DND-41 (cell line): Measurements from ENCODE around the gene DNAH14.

Experiments used
- ATAC-seq: fragments of 200-7000 bp; cut with Tn5 transposase; 3 replicates; pipeline ENCODE4 v1.9.1; 2021; ENCODE audit warnings: low read depth; ENCODE audit not compliant: insufficient read depth
- DNase-seq: peaks from one replicate; pipeline ENCODE4 v3.0.0-alpha.2; 2020
- H2AFZ ChIP-seq: 2 replicates; pipeline ENCODE4 v1.6.0; 2012; ENCODE audit warnings: low read depth, low read length
- H3K27ac ChIP-seq: 2 replicates; pipeline ENCODE4 v1.5.1; 2012; ENCODE audit warnings: low read length, inconsistent platforms
- H3K27me3 ChIP-seq: fragments of 200-600 bp; sonication (generic); 2 replicates; pipeline ENCODE4 v1.6.0; 2012; ENCODE audit warnings: low read length, mild to moderate bottlenecking, inconsistent platforms; ENCODE audit not compliant: insufficient read depth, poor library complexity
- H3K36me3 ChIP-seq: 2 replicates; pipeline ENCODE4 v1.5.1; 2012; ENCODE audit warnings: low read length, inconsistent platforms; ENCODE audit not compliant: insufficient read depth
- H3K4me1 ChIP-seq: 2 replicates; pipeline ENCODE4 v1.5.1; 2012; ENCODE audit warnings: mild to moderate bottlenecking, low read length; ENCODE audit not compliant: insufficient read depth
- H3K4me2 ChIP-seq: 2 replicates; pipeline ENCODE4 v1.6.0; 2012; ENCODE audit warnings: mild to moderate bottlenecking, moderate library complexity, low read length, inconsistent platforms; ENCODE audit not compliant: insufficient read depth
- H3K4me3 ChIP-seq, 2 experiments: fragments of 200-600 bp in 1 of 2; shearing (Covaris generic) in 1 of 2; 2 replicates each; pipeline ENCODE4 v1.5.1; 2012 to 2016; ENCODE audit warnings: inconsistent platforms in 2 of 2, low read length in 2 of 2, mild to moderate bottlenecking in 2 of 2, low read depth in 1 of 2, moderate library complexity in 1 of 2
- H3K79me2 ChIP-seq: 2 replicates; pipeline ENCODE4 v1.6.0; 2012; ENCODE audit warnings: low read length, inconsistent platforms; ENCODE audit not compliant: insufficient read depth
- H3K9ac ChIP-seq: 2 replicates; pipeline ENCODE4 v1.6.0; 2012; ENCODE audit warnings: low read depth, mild to moderate bottlenecking, inconsistent platforms, low read length, moderate library complexity
- H3K9me3 ChIP-seq: 2 replicates; pipeline ENCODE4 v1.5.1; 2012; ENCODE audit warnings: low read length, moderate library complexity, mild to moderate bottlenecking, inconsistent platforms; ENCODE audit not compliant: insufficient read depth, severe bottlenecking
- H4K20me1 ChIP-seq: 2 replicates; pipeline ENCODE4 v1.6.0; 2012; ENCODE audit warnings: low read length; ENCODE audit not compliant: insufficient read depth
- CTCF ChIP-seq: IDR thresholded peaks from 2 replicates; pipeline ENCODE4 v1.5.1; 2012; ENCODE audit warnings: borderline replicate concordance, low read length, moderate library complexity, mild to moderate bottlenecking; ENCODE audit not compliant: poor library complexity, severe bottlenecking; ENCODE audit errors: extremely low read depth
- EZH2 ChIP-seq: IDR thresholded peaks from 3 replicates; pipeline ENCODE4 v1.6.1; 2012; ENCODE audit warnings: borderline replicate concordance, low read depth, mild to moderate bottlenecking, moderate library complexity, low read length, inconsistent platforms; ENCODE audit not compliant: severe bottlenecking

The DNAH14 gene

GRCh38 chr1:225114354-225114990, 185.0 kb downstream of the DNAH14 start:
- no peak for TF ChIP-seq CTCF
- no peak for TF ChIP-seq EZH2
- Histone ChIP-seq H4K20me1 (no peaks in the 10 kb centered on the region), H3K4me1 (no peaks in the 10 kb centered on the region), H3K79me2 (no peaks in the 10 kb centered on the region), H3K9me3 (no peaks in the 10 kb centered on the region), H2AFZ (no peak overlapping the region), H3K27me3 (no peaks in the 10 kb centered on the region), H3K4me2 (no peak overlapping the region), H3K36me3 (no peaks in the 10 kb centered on the region), H3K9ac (no peak overlapping the region), H3K27ac (no peak overlapping the region), H3K4me3 (no peak overlapping the region)
- DNase-seq = no peak
- no peak for ATAC-seq

GRCh38 chr1:225119307-225119706, 189.8 kb downstream of the DNAH14 start:
- no peak for ATAC-seq
- no peaks in the 10 kb centered on the region for H3K36me3 ChIP-seq
- H3K27me3 ChIP-seq = peaks cover 4% of the 10 kb centered on the region
- TF ChIP-seq CTCF = no peak
- TF ChIP-seq EZH2 = no peak
- H3K9ac ChIP-seq = no peak overlapping the region
- no peak overlapping the region for H3K4me2 ChIP-seq
- no peaks in the 10 kb centered on the region for H3K9me3 ChIP-seq
- H3K4me1 ChIP-seq = no peaks in the 10 kb centered on the region
- H4K20me1 ChIP-seq = no peaks in the 10 kb centered on the region
- H2AFZ ChIP-seq = no peak overlapping the region
- no peak overlapping the region for H3K4me3 ChIP-seq
- no peaks in the 10 kb centered on the region for H3K79me2 ChIP-seq
- no peak overlapping the region for H3K27ac ChIP-seq
- DNase-seq = no peak

GRCh38 chr1:225121095-225121494, 191.6 kb downstream of the DNAH14 start:
- Histone ChIP-seq H3K36me3 (no peaks in the 10 kb centered on the region), H3K4me1 (no peaks in the 10 kb centered on the region), H3K4me2 (no peak overlapping the region), H3K4me3 (no peak overlapping the region), H3K27ac (no peak overlapping the region), H3K9me3 (no peaks in the 10 kb centered on the region), H3K27me3 (peaks cover 4% of the 10 kb centered on the region), H4K20me1 (no peaks in the 10 kb centered on the region), H3K9ac (no peak overlapping the region), H3K79me2 (no peaks in the 10 kb centered on the region), H2AFZ (no peak overlapping the region)
- DNase-seq = no peak
- TF ChIP-seq EZH2 = no peak
- no peak for TF ChIP-seq CTCF
- ATAC-seq = no peak

- Histone ChIP-seq H3K9ac (no peak overlapping the region), H3K4me1 (no peaks in the 10 kb centered on the region), H3K27me3 (no peaks in the 10 kb centered on the region), H3K79me2 (no peaks in the 10 kb centered on the region), H3K9me3 (no peaks in the 10 kb centered on the region), H3K36me3 (no peaks in the 10 kb centered on the region), H2AFZ (no peak overlapping the region), H3K4me2 (no peak overlapping the region), H4K20me1 (no peaks in the 10 kb centered on the region), H3K27ac (no peak overlapping the region), H3K4me3 (no peak overlapping the region)
- TF ChIP-seq CTCF (no peak), EZH2 (no peak)
- no peak for DNase-seq
- no peak for ATAC-seq
These were observed 202.4 kb downstream of the DNAH14 start for GRCh38 chr1:225131869-225132268.
